Fibroblast of pulmonary artery (primary cell): ENCODE data around the gene RAB31.
"Not testable (repeated sequence)": the region's sequence is repeated elsewhere in the genome, so short reads cannot be mapped to it uniquely, and the experiment has no call there.

ENCODE experiments used
- DNase-seq: peaks from one replicate; pipeline ENCODE4 v3.0.0-alpha.2; 2010; ENCODE audit warnings: low read depth
- H3K4me3 ChIP-seq: replicated peaks from 2 replicates; pipeline ENCODE4 v1.5.1; 2011; ENCODE audit warnings: low read depth, mild to moderate bottlenecking, control low read depth, low read length, moderate library complexity
- TF ChIP-seq, protein P1 (sequence below): IDR thresholded peaks from 2 replicates; pipeline ENCODE4 v1.5.1; 2011; ENCODE audit warnings: mild to moderate bottlenecking, control low read depth, low read length, inconsistent platforms; ENCODE audit errors: missing control alignments

The RAB31 gene

DNA sequence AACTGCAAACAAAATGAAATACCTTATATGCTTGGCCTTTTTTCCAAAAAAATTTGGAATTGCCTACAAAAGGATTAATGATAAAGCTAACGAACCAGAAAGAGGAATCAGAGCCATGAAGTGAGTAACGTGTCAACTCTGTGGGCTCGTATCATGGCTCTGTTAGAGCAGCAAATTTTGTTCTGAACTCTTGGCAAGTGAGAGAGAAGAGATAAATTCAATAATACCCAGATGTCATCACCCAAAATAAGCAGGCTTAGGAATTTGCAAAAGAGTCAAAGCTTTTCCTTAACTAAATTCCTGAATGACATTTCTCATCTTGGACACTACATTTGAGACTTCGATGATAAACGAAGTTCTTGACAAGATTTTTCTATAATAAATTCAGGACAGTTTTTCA, 182.1 kb downstream of the RAB31 start:
- no peak for DNase-seq
- TF ChIP-seq, protein P1, sequence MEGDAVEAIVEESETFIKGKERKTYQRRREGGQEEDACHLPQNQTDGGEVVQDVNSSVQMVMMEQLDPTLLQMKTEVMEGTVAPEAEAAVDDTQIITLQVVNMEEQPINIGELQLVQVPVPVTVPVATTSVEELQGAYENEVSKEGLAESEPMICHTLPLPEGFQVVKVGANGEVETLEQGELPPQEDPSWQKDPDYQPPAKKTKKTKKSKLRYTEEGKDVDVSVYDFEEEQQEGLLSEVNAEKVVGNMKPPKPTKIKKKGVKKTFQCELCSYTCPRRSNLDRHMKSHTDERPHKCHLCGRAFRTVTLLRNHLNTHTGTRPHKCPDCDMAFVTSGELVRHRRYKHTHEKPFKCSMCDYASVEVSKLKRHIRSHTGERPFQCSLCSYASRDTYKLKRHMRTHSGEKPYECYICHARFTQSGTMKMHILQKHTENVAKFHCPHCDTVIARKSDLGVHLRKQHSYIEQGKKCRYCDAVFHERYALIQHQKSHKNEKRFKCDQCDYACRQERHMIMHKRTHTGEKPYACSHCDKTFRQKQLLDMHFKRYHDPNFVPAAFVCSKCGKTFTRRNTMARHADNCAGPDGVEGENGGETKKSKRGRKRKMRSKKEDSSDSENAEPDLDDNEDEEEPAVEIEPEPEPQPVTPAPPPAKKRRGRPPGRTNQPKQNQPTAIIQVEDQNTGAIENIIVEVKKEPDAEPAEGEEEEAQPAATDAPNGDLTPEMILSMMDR = no peak
- no peak overlapping the region for H3K4me3 ChIP-seq

DNA sequence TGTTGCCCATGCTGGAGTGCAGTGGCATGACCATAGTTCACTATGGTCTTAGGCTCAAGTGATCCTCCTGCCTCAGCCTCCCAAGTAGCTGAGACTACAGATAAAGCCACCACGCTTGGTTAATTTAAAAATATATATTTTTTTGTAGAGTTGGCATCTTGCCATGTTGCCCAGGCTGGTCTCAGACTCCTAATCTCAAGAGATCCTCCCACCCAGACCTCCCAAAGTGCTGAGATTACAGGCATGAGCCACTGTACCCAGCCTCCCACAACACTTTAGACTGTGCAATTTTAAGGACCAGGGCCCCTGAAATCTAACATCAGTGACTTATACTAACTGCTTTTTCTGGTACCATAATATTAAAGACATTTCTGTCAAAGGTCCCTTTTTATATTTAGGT, 182.9 kb downstream of the RAB31 start:
- no peak for DNase-seq
- no peak overlapping the region for H3K4me3 ChIP-seq
- TF ChIP-seq, protein P1 = no peak

DNA sequence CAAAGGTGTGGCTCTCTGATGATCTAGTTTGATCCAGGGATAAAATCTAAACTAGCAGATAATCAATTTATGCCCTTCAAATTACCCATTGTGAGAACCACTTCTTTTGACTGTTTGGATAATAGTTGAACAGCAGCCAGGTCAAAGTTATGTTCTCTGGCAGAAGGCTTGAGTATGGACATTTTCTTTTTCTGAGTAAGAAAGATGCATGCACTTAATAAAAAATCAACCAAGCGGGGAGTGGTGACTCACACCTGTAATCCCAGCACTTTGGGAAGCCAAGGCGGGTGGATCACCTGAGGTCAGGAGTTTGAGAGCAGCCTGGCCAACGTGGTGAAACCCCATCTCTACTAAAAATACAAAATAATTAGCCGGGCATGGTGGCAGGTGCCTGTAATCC, 183.4 kb downstream of the RAB31 start:
- not testable (repeated sequence) for DNase-seq, H3K4me3 ChIP-seq

DNA sequence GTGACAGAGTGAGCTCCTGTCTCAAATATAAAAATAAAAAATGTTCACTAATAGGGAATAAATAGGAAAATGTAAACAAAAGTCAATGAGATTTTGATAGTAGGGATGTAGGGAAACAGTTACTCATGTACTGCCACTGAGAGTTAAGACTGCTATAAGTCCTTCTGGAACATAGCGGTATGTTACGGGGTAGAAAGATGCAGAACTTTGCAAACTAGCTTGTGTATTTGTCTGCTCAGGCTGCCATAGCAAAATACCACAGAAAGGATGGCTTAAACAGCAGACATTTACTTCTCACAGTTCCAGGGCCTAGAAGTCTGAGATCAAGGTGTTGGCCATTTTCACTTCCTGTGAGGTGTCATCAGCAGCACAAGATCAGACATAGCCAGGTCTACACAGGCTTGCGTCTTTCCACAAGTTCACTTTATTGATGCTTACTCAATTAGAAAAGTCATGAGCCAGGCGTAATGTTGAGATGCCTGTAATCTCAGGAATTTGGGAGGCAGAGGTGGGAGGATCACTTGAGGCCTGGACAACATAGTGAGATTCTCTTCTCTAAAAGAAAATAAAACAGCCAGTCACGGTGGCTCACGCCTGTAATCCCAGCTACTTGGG, 186.5 kb downstream of the RAB31 start:
- no peak for DNase-seq
- TF ChIP-seq, protein P1 = no peak
- no peak overlapping the region for H3K4me3 ChIP-seq

DNA sequence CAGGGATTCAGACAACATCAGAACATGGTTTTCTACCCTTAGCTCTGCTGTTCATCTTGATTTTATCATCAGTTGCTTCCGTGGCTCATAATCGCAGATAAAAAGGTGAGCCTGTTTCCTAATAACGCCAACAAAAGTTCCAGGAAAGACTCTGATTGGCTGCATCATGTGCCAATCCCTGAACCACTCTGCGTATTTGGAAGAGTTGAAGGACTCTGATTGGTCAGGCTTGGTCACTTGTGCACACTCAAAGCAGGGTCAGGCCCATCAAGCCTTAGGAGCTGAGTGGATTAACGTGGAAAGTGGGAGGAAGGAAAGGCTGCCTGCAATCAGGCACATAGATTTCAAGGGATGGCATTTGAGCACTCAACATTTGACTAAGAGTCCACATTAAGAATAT, 189.0 kb downstream of the RAB31 start:
- H3K4me3 ChIP-seq = no peak overlapping the region
- no peak for DNase-seq
- TF ChIP-seq, protein P1 = no peak

DNA sequence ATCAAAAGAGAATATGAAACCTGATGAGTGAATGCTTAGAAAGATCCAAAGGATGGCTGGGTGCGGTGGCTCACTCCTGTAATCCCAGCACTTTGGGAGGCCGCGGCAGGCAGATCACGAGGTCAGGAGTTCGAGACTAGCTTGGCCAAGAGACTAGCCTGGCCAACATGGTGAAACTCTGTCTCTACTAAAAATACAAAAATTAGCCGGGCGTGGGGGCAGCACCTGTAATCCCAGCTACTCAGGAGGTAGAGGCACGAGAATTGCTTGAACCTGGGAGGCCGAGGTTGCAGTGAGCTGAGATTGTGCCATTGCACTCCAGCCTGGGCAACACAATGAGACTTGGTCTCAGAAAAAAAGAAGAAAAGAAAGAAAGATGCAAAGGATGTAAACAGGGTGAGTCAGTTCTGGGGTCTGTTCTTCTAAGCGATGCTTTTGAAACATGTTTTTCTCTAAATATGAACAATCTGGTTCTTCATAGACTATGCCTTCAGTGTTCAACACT, 189.7 kb downstream of the RAB31 start:
- not testable (repeated sequence) for H3K4me3 ChIP-seq, DNase-seq

DNA sequence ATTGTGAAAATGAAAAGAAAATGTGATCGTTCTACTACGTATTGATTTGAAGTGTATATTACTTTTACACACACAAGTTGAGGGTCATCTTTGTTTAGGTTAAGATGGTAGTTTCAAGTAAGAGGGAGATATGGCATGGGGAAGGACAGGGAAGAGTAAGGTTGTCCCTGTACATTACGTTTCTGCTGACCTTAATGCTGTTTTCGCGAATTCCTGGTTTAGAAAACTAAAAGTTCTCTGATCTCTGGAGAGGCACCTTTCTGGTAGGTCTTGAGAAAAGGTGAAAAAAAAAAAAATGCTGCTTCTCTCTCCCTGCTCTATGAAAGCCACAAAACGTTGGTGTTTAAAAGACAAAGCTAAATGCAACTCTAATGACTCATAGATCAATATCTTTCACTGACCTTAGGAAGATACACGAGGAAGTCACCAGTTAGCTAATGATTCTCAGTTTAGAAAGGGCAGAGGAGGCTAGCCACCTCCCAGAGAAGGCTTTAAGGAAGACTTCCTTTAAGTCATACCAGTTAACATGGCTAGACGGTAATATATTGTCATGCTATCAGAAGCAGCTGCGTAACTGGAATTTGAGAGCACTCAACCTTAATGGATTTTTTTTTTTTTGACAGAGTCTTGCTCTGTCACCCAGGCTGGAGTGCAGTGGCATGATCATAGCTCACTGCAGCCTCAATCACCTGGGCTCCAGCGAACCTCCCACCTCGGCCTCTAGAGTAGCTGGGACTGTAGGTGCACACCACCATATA, 190.9 kb downstream of the RAB31 start:
- peak; percentile 25 for DNase-seq
- TF ChIP-seq, protein P1 = no peak

DNA sequence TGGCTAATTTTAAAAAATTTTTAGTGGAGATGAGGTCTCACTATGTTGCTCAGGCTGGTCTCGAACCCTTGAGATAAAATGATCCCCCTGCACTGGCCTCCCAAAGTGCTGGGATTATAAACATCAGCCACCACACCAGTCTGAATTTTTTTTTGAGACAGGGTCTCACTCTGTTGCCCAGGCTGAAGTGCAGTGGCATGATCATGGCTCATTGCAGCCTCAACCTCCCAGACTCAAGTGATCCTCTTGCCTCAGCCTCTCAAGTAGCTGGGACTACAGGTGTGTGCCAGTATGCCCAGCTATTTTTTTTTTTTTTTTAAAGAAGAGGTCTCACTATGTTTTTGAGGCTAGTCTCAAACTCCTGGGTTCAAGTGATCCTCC, 191.4 kb downstream of the RAB31 start:
- not testable (repeated sequence) for H3K4me3 ChIP-seq, DNase-seq

More for the DNA sequence above, 190.9 kb downstream of the RAB31 start:
- no peak overlapping the region for H3K4me3 ChIP-seq
